Inflammatory macrophage treated with lipopolysaccharide for 4 hours (primary cell): ENCODE data around the gene BEND3.
A peak's percentile ranks its signal among the peaks of the same experiment; 100 is the strongest.
"Not testable (repeated sequence)": the region's sequence is repeated elsewhere in the genome, so short reads cannot be mapped to it uniquely, and the experiment has no call there.

Experiments
- DNase-seq: peaks from one replicate; pipeline ENCODE4 v3.0.0-alpha.2; 2020

The BEND3 gene

GRCh38 chr6:107114926-107115694 lies at the start of gene BEND3:
Gene BEND3, minus strand, starts transcription at chr6:107115515. Its CDS starts 16,230 bp downstream, at chr6:107099285.
- DNase-seq = peak; percentile 27

GRCh38 chr6:107164299-107164698 lies 49.0 kb upstream of the BEND3 start:
- not testable (repeated sequence) for DNase-seq

- no peak for DNase-seq
Measured at GRCh38 chr6:107161521-107161920, 46.2 kb upstream of the BEND3 start.

- DNase-seq = no peak
Measured at GRCh38 chr6:107156617-107157016, 41.3 kb upstream of the BEND3 start.

GRCh38 chr6:107154801-107155160 lies 39.5 kb upstream of the BEND3 start:
- no peak for DNase-seq

GRCh38 chr6:107154131-107154800 lies 39.0 kb upstream of the BEND3 start:
- no peak for DNase-seq

GRCh38 chr6:107152638-107153430 lies 37.5 kb upstream of the BEND3 start:
- no peak for DNase-seq

- no peak for DNase-seq
Measured at GRCh38 chr6:107144666-107145065, 29.4 kb upstream of the BEND3 start.

- no peak for DNase-seq
Measured at GRCh38 chr6:107144014-107144413, 28.7 kb upstream of the BEND3 start.

GRCh38 chr6:107140581-107140980 lies 25.3 kb upstream of the BEND3 start:
- DNase-seq = no peak

- not testable (repeated sequence) for DNase-seq
Measured at GRCh38 chr6:107136324-107136723, 21.0 kb upstream of the BEND3 start.

GRCh38 chr6:107135048-107135680 lies 19.8 kb upstream of the BEND3 start:
- DNase-seq = not testable (repeated sequence)

GRCh38 chr6:107132330-107132954 lies 17.1 kb upstream of the BEND3 start:
- no peak for DNase-seq

GRCh38 chr6:107129370-107129925 lies 14.1 kb upstream of the BEND3 start:
- DNase-seq = no peak

GRCh38 chr6:107128577-107128976 lies 13.3 kb upstream of the BEND3 start:
- DNase-seq = no peak

GRCh38 chr6:107128175-107128574 lies 12.9 kb upstream of the BEND3 start:
- DNase-seq = no peak

- DNase-seq = no peak
Measured at GRCh38 chr6:107125771-107126170, 10.5 kb upstream of the BEND3 start.

GRCh38 chr6:107124934-107125348 lies 9.6 kb upstream of the BEND3 start:
- DNase-seq = peak; percentile 33

- DNase-seq = no peak
Measured at GRCh38 chr6:107123501-107123900, 8.2 kb upstream of the BEND3 start.

GRCh38 chr6:107122748-107123147 lies 7.4 kb upstream of the BEND3 start:
- no peak for DNase-seq

- no peak for DNase-seq
Measured at GRCh38 chr6:107121964-107122495, 6.7 kb upstream of the BEND3 start.

- DNase-seq = no peak
Measured at GRCh38 chr6:107121266-107121665, 6.0 kb upstream of the BEND3 start.
